Measurements from ENCODE around the gene GAGE10. TPM values are rescaled to one million over a fixed set of nuclear protein-coding genes. Genes with fewer than 3 reads are reported as not detected.

GAGE10 gene
- total RNA-seq, 4 donors from 2014 or later = 1.2 TPM; not detected in 3

DNA sequence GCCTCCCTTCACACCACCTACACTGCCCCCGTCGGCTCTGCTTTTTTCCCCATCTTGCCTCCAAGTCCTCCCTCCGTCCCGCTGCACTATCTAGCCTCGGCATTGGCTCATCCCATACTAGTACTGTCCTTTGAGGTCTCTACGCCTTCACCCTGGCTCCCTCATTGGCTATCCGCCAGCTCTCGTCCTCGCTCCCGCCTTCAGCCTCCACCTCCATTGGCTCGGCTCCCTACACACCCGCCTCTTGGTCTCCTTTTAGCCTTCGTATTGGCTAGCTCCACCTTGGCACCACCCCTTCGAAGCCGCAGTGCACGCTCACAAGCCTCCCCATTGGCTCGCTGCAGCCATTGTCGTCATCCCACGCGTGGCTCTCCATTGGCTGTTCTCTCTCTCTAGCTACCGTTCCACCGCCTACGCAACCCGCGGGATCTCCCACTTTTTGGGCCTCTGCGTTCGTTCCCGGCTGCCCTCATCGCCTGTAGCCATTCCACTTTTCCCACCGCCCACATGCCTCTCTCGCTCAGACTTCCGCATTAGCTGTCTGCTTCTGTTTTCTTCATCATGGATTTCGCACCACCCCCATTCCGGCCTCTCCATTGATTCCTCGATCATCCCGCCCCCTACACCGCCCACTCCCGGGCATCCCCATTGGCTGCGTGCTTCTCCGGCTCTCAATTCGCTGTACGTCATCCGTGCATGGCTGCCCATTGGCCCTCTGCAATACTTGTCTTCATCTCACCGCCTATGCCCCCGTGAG lies 34.3 kb upstream of the GAGE10 start:
- Histone ChIP-seq H3K27me3 (no peaks in the 10 kb centered on the region), H3K4me3 (peak overlapping the region; percentile 70 to 85 (median 75)), H3K4me1 (peaks cover 8 to 46% (median 42%) of the 10 kb centered on the region in 4 donors), H3K27ac (replicated peaks in 1 of 4) (peak overlapping the region; percentile 88 to 93 (median 90)), H3K9me3 (no peaks in the 10 kb centered on the region), H3K36me3 (no peaks in the 10 kb centered on the region)
- 46% methylated on average over 45 of the region's 45 CpGs for WGBS
- TF ChIP-seq POLR2AphosphoS5 (IDR thresholded peaks at IDR 0.05) = peak; percentile 76 to 84
- TF ChIP-seq, protein P1, sequence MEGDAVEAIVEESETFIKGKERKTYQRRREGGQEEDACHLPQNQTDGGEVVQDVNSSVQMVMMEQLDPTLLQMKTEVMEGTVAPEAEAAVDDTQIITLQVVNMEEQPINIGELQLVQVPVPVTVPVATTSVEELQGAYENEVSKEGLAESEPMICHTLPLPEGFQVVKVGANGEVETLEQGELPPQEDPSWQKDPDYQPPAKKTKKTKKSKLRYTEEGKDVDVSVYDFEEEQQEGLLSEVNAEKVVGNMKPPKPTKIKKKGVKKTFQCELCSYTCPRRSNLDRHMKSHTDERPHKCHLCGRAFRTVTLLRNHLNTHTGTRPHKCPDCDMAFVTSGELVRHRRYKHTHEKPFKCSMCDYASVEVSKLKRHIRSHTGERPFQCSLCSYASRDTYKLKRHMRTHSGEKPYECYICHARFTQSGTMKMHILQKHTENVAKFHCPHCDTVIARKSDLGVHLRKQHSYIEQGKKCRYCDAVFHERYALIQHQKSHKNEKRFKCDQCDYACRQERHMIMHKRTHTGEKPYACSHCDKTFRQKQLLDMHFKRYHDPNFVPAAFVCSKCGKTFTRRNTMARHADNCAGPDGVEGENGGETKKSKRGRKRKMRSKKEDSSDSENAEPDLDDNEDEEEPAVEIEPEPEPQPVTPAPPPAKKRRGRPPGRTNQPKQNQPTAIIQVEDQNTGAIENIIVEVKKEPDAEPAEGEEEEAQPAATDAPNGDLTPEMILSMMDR (IDR thresholded peaks at IDR 0.05) = no peak
- DNase-seq (ENCODE audit: extremely low spot score) = peak; percentile 99
- intact Hi-C loops (cut with DNase I) = no loop called here

DNA sequence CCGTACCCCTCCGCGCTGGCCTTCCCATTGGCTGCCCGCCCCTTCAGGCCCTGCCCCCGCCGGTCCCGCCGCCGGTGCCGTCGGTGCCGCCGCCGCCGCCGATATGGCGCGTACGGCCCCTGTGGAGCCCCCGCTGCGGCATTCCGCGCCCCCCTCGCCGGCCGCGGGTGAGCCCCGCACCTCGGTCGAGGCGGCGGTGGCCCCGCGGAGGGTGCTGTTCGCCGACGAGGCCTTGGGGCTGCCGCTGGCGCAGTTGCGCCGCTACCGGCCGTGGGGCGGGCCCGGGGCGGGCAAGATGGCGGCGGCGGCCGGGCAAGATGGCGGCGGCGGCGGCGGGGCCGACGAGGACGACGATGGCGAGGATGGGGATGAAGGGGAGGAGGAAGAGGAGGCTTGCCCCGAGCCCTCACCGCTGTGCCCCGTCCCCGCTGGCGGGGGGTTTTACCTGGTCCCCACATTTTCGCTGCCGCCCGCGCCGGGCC lies 33.6 kb upstream of the GAGE10 start, which contains the start of gene PPP1R3F:
PPP1R3F (plus strand) TSS at position 27 of the 482 bp plus-strand sequence; CDS start at position 104, 77 bp downstream.
- DNase-seq (ENCODE audit: extremely low spot score) = no peak
- Histone ChIP-seq H3K36me3 (no peaks in the 10 kb centered on the region), H3K4me1 (peaks cover 8 to 50% (median 42%) of the 10 kb centered on the region in 4 donors), H3K9me3 (no peaks in the 10 kb centered on the region), H3K4me3 (peak within 1 kb of the TSS; percentile 70 to 85 (median 75)), H3K27me3 (no peaks in the 10 kb centered on the region), H3K27ac (replicated peaks in 1 of 4) (peak within 1 kb of the TSS; percentile 88 to 93 (median 90))
- intact Hi-C loops (cut with DNase I) = no loop called here
- WGBS = 37% methylated on average over 55 of the region's 70 CpGs
- TF ChIP-seq POLR2AphosphoS5 (IDR thresholded peaks at IDR 0.05) (peak; percentile 53 to 79), EP300 (IDR thresholded peaks at IDR 0.05) (no peak)

DNA sequence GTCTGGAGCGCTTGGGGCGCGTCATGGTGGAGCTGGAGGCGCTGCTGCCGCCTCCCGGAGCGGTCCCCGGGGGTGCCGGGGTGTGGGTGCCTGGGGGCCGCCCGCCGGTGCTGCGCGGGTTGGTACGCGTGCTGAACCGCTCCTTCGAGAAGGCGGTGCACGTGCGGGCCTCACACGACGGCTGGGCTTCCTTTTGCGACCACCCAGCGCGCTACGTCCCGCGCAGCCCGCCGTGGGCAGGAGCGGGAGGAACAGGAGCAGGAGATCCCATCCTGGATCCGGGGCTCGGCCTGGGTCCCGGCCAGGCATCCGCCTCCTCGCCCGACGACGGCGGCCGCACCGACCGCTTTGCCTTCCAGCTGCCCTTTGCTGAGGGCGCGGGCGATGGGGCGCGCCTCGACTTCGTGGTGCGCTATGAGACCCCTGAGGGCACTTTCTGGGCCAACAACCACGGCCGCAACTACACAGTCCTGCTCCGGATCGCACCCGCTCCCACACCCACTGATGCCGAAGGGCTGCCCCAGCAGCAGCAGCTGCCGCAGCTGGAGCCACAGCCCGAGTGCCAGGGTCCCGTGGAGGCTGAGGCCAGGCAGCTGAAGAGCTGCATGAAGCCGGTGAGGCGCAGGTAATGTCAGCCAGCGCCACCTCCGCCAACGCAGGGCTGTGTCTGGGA lies 33.1 kb upstream of the GAGE10 start:
- TF ChIP-seq EP300 (IDR thresholded peaks at IDR 0.05) (no peak), POLR2AphosphoS5 (IDR thresholded peaks at IDR 0.05) (no peak), POLR2A (IDR thresholded peaks at IDR 0.05; ENCODE audit: low read depth) (no peak)
- TF ChIP-seq, protein P1 (IDR thresholded peaks at IDR 0.05) = no peak
- DNase-seq (ENCODE audit: extremely low spot score) = no peak
- peak overlapping the region; percentile 88 to 93 (median 90) for H3K27ac ChIP-seq (replicated peaks in 1 of 4)
- no peaks in the 10 kb centered on the region for H3K36me3 ChIP-seq
- H3K4me1 ChIP-seq = peaks cover 8 to 50% (median 42%) of the 10 kb centered on the region in 4 donors
- WGBS = 71% methylated on average over 23 of the region's 66 CpGs
- H3K27me3 ChIP-seq = no peaks in the 10 kb centered on the region
- peak overlapping the region; percentile 70 to 85 (median 75) for H3K4me3 ChIP-seq
- no peaks in the 10 kb centered on the region for H3K9me3 ChIP-seq
- intact Hi-C loops (cut with DNase I) = no loop called here

DNA sequence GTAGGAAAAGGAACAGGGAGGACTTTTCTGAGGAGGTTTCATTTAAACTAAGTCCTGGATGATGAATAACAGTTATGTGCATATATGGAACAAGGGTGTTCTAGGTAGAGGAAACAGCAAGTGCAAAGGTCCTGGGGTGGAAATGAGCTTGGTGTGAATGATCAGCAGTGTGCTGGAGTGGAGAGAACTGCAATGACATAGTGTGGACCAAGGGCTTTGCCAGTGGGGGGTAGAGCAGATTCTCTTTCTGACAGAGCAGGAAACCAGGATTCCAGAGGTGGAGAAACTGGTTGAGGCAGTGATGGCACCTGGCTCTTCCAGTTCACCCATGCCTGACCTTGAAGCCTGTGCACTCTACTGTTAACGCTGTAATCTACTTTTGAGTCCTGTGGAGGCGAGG lies 32.1 kb upstream of the GAGE10 start:
- no peak overlapping the region for H3K27ac ChIP-seq (replicated peaks in 1 of 4)

More for the DNA sequence above, 32.1 kb upstream of the GAGE10 start:
- TF ChIP-seq, protein P1 (IDR thresholded peaks at IDR 0.05) = no peak
- TF ChIP-seq POLR2A (IDR thresholded peaks at IDR 0.05; ENCODE audit: low read depth) = no peak
- no peak for TF ChIP-seq POLR2AphosphoS5 (IDR thresholded peaks at IDR 0.05)
- no peak for TF ChIP-seq EP300 (IDR thresholded peaks at IDR 0.05)
- no peaks in the 10 kb centered on the region for H3K36me3 ChIP-seq
- no peak for DNase-seq (ENCODE audit: extremely low spot score)
- H3K9me3 ChIP-seq = no peaks in the 10 kb centered on the region
- no peaks in the 10 kb centered on the region for H3K27me3 ChIP-seq
- peak overlapping the region in 2 of 4 donors; percentile 70 to 79 for H3K4me3 ChIP-seq
- peaks cover 8 to 50% (median 42%) of the 10 kb centered on the region in 4 donors for H3K4me1 ChIP-seq
- intact Hi-C loops (cut with DNase I) = no loop called here
- WGBS = 88% methylated on average over 2 of the region's 2 CpGs
